Superior temporal gyrus (tissue), 1 donor: Measurements from ENCODE around the gene PALMD.

ENCODE experiments used
- DNase-seq: peaks from one replicate; pipeline ENCODE4 v3.0.0-alpha.2; 2016; ENCODE audit errors: extremely low spot score

PALMD gene

DNA sequence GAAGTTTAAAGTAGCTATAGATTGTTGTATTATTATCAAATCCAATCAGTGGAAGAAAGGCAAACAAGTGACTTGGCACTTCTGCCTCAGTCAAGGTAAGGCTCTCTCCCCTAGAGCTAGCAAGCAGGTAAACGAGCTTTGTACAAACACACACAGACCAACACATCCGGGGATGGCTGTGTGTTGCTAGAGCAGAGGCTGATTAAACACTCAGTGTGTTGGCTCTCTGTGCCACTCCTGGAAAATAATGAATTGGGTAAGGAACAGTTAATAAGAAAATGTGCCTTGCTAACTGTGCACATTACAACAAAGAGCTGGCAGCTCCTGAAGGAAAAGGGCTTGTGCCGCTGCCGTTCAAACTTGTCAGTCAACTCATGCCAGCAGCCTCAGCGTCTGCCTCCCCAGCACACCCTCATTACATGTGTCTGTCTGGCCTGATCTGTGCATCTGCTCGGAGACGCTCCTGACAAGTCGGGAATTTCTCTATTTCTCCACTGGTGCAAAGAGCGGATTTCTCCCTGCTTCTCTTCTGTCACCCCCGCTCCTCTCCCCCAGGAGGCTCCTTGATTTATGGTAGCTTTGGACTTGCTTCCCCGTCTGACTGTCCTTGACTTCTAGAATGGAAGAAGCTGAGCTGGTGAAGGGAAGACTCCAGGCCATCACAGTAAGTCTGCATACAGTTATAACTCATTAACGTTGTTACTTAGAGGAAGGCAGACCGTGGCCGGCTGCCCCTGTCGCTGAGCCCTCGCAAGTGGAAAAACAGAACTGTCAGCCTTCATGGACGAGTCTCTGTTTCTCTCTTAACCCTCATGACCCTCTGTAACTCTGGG lies at the start of gene PALMD:
Gene PALMD, plus strand, starts transcription at position 415 of the 833 bp plus-strand sequence. Its CDS starts 205 bp downstream, at position 620.
- peak; percentile 33 for DNase-seq

- DNase-seq: no peak
These were observed 47.0 kb upstream of the PALMD start for GRCh38 chr1:99598738-99599411.

DNA sequence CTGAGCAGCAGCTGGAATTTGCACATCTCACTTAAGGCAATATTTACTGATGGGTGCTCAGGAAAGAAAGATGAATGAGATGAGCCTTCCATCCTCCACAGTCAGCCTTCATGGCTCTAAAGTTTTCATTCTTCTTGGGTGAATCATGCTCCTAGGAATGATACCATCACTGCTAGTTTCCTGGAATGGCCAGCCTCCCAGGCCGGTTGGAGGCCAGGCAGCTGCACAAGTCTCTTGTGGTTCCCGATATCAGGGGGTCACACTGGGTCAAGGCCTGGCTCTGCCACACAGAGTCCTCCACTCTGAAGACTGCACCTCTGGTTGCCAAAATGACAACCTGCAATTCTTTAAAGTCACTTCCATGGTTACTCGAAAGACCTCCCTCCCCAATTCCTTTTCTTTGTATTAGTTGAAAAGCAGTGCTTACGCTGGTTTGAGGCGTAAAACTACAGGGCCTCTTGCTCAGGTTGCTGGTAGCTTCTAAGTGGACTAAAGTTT lies 46.2 kb upstream of the PALMD start:
- no peak for DNase-seq

DNA sequence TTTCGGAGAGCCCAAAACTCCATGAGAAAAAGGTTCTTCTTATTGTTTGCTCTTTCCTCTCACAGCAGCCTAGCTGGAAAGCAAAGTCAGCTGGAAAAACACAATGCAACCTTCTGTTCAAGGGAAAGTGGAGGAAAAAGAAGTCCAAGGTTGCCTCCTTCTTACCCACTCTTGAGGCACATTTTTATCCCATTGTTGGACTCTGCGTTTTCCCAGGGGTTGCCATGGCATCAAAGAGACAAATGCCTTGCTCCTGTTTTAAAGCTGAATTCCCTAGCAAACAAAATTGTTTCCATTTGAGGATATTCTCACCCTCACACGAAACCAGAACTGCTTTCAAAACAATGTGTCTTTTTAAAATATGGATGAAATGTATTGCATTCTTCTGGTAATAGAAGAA lies 45.1 kb upstream of the PALMD start:
- no peak for DNase-seq

GRCh38 chr1:99601208-99601607 lies 44.7 kb upstream of the PALMD start:
- DNase-seq: no peak

GRCh38 chr1:99601709-99602403 lies 44.1 kb upstream of the PALMD start:
- no peak for DNase-seq

DNA sequence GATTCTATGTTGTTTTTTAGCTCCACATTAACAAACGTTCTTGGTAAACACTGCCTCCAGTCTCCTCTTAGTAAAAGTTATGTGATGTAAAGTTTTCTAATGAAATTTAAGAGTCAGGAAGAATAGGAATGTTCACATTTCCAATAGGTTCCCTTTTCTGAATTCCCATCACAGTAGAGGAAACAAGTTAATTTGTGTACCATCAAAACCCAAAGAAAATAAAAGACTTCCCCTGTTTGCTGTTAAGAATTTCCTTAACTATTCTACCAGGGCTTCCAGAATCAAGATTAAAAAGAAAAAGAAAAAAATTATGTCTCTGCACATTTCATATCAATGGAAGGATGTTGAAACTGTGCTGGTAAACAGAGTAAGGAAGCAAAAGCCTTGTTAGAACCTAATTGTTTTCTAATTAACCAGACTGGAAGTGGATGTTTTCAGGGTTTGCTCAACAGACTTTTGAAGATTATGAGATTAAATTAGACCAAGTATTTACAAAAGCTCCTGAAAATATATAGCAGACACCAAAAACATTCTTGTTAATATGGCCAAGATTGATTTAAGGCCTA lies 43.4 kb upstream of the PALMD start:
- DNase-seq: no peak

- DNase-seq: no peak
These were observed 42.0 kb upstream of the PALMD start for GRCh38 chr1:99603699-99604560.

DNA sequence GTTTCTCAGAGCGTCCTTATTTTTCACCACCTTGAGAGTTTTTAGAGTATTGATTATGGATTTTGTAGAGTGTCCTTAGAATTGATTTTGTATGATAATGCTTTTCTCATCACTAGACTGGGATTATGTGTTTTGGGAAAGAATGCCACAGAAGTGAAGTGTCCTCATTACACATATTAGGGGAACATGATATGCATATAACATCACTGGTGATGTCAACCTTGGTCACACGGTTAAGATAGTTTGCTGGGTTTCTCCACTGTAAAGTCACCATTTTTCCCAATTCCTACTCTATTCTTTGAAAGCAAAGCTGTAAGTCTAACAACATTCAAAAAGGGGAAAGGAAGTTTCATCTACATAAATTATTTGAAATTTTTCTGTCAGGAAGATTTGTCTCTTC lies 39.6 kb upstream of the PALMD start:
- no peak for DNase-seq

- DNase-seq: no peak
These were observed 38.3 kb upstream of the PALMD start for GRCh38 chr1:99607590-99607989.

GRCh38 chr1:99608058-99608457 lies 37.9 kb upstream of the PALMD start:
- DNase-seq: no peak

- no peak for DNase-seq
These were observed 32.2 kb upstream of the PALMD start for GRCh38 chr1:99613716-99614115.

DNA sequence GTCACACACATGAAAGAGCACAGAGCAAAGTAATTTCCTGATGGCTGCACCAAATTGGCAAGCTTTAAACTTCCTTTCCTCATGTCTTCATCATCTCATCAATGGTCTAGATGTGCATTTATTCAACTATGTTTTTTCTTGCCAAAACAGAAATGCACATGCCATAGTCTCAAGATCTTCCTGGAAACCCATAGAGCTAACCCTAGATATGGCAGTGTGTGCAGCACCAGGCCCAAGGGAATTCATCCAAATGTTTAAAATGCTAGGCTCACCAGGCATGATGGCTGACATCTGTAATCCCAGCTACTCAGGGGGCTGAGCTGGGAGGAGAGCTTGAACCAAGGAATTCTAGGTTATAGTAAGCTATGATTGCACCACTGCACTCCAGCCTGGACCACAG lies 31.2 kb upstream of the PALMD start:
- DNase-seq: no peak

GRCh38 chr1:99619583-99619982 lies 26.3 kb upstream of the PALMD start:
- DNase-seq: no peak

DNA sequence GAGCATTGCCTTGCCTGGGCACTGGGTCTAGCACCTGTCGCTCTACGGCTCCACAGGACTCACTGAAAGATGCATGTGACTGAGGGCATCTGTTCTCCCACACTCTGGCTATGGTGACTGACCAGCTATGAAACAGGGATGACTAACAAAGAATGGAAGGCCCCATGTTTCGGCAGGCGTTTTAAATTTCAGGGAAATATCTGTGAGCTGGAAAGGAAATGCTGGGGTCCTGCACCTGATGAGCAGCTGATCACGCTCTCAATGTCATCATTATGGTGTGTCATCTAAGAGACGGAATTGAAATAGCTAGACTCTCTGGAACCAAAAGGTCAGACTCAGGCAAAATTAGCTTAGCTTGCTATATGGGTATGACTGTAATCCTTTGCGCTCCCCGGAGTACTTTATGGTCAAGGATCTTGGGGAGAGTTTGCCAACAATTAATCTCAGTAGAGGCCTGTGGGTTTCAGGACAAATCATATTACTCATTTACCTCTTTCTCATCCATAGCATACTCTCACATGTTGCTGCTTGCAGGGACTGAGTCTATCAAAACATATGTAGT lies 24.5 kb upstream of the PALMD start:
- DNase-seq: no peak

- no peak for DNase-seq
These were observed 23.1 kb upstream of the PALMD start for GRCh38 chr1:99622702-99623347.

- DNase-seq: no peak
These were observed 22.4 kb upstream of the PALMD start for GRCh38 chr1:99623554-99623953.

- no peak for DNase-seq
These were observed 18.3 kb upstream of the PALMD start for GRCh38 chr1:99627615-99628014.

GRCh38 chr1:99629164-99629563 lies 16.7 kb upstream of the PALMD start:
- no peak for DNase-seq

GRCh38 chr1:99634971-99635624 lies 10.8 kb upstream of the PALMD start:
- DNase-seq: no peak
